H1 (cell line): ENCODE data around the gene SQOR. TPM values are rescaled to one million over a fixed set of nuclear protein-coding genes. Genes with fewer than 3 reads are reported as not detected.

Experiments used
- CTCF ChIA-PET: fragments of 300-600 bp; sonication (Branson Sonifier 250); formaldehyde crosslinking; loops from one replicate; lab custom pipeline; 2021; ENCODE audit not compliant: partially characterized antibody; lab: Charles Lee
- POLR2A ChIA-PET: fragments of 300-600 bp; sonication (Branson Sonifier 250); formaldehyde crosslinking; loops from one replicate; lab custom pipeline; 2021; ENCODE audit warnings: inconsistent platforms; ENCODE audit not compliant: partially characterized antibody; lab: Charles Lee
- DNase-seq, 2 experiments: peaks; one replicate each; pipeline versions ENCODE4 v3.0.0 to v3.0.0-alpha.2; 2010 to 2022; ENCODE audit warnings: low spot score in 2 of 2, low read depth in 1 of 2, mixed read lengths in 1 of 2
- FAIRE-seq: peaks from 2 replicates; lab custom pipeline; 2011; peaks lifted over from hg19 to GRCh38; lab: Jason Lieb, UNC
- H2AFZ ChIP-seq: 2 replicates; pipeline ENCODE4 v1.8.1; 2012; ENCODE audit warnings: low read length, inconsistent platforms
- H2AK5ac ChIP-seq: 2 replicates; pipeline ENCODE4 v1.6.1; 2013; ENCODE audit warnings: low read depth, low read length
- H2BK120ac ChIP-seq: replicated peaks from 2 replicates; pipeline ENCODE3; 2013; ENCODE audit warnings: low read depth, low read length, inconsistent platforms
- H2BK12ac ChIP-seq: 2 replicates; pipeline ENCODE4 v1.6.1; 2013; ENCODE audit warnings: low read depth, low read length
- H2BK15ac ChIP-seq: 2 replicates; pipeline ENCODE4 v1.6.1; 2013; ENCODE audit warnings: low read length
- H2BK20ac ChIP-seq: 2 replicates; pipeline ENCODE4 v1.6.1; 2013; ENCODE audit warnings: low read length
- H2BK5ac ChIP-seq: 2 replicates; pipeline ENCODE4 v1.6.1; 2013; ENCODE audit warnings: low read depth, low read length
- H3K14ac ChIP-seq: 2 replicates; pipeline ENCODE4 v1.6.1; 2013; ENCODE audit warnings: inconsistent platforms; ENCODE audit not compliant: insufficient read length
- H3K18ac ChIP-seq: 2 replicates; pipeline ENCODE4 v1.6.1; 2013; ENCODE audit warnings: low read length; ENCODE audit errors: extremely low read depth
- H3K23ac ChIP-seq: 2 replicates; pipeline ENCODE4 v1.6.1; 2013; ENCODE audit warnings: inconsistent platforms; ENCODE audit not compliant: insufficient read length
- H3K23me2 ChIP-seq: 2 replicates; pipeline ENCODE4 v1.6.1; 2013; ENCODE audit warnings: low read depth, low read length
- H3K27ac ChIP-seq: 2 replicates; pipeline ENCODE4 v1.6.1; 2011; ENCODE audit warnings: low read depth, low read length, inconsistent platforms
- H3K27me3 ChIP-seq, 4 experiments: replicated peaks in 1 of 4; 1 replicate in 1 of 4; 2 replicates in 3 of 4; pipeline versions ENCODE4 v1.6.1 to v1.8.1; 2011 to 2013; ENCODE audit warnings: low read length in 3 of 4, mild to moderate bottlenecking in 3 of 4, inconsistent platforms in 2 of 4, mixed read lengths in 2 of 4, moderate library complexity in 1 of 4; ENCODE audit not compliant: control insufficient read depth in 3 of 4, insufficient read depth in 3 of 4; ENCODE audit errors: extremely low read depth in 1 of 4
- H3K36me3 ChIP-seq, 4 experiments: 2 replicates each; pipeline versions ENCODE4 v1.6.1 to v1.8.1; 2011 to 2013; ENCODE audit warnings: mild to moderate bottlenecking in 4 of 4, low read length in 3 of 4, moderate library complexity in 2 of 4, control low read depth in 1 of 4, inconsistent platforms in 1 of 4; ENCODE audit not compliant: insufficient read depth in 4 of 4, control insufficient read depth in 2 of 4
- H3K4ac ChIP-seq: replicated peaks from 2 replicates; pipeline ENCODE3; 2013; ENCODE audit warnings: low read length, low read depth, mixed read lengths, inconsistent platforms; ENCODE audit not compliant: insufficient read length
- H3K4me1 ChIP-seq, 4 experiments: replicated peaks in 1 of 4; 1 replicate in 1 of 4; 2 replicates in 3 of 4; pipeline versions ENCODE4 v1.6.1 to v1.8.1; 2011 to 2013; ENCODE audit warnings: low read length in 3 of 4, inconsistent platforms in 2 of 4, mixed read lengths in 1 of 4; ENCODE audit not compliant: insufficient read depth in 4 of 4, control insufficient read depth in 3 of 4
- H3K4me2 ChIP-seq, 2 experiments: 2 replicates each; pipeline versions ENCODE4 v1.6.1 to v1.8.1; 2011 to 2013; ENCODE audit warnings: low read depth in 2 of 2, low read length in 2 of 2, control low read depth in 1 of 2, inconsistent platforms in 1 of 2, mild to moderate bottlenecking in 1 of 2; ENCODE audit not compliant: insufficient read depth in 1 of 2
- H3K4me3 ChIP-seq, 4 experiments: fragments of 200-600, 300-600 bp in 1 of 4; sonication (generic), shearing (Covaris generic), sonication (Bioruptor Twin) in 1 of 4; 2 replicates each; pipeline versions ENCODE4 v1.5.1 to v1.8.1; 2011 to 2016; ENCODE audit warnings: low read length in 4 of 4, low read depth in 3 of 4, control low read depth in 2 of 4, inconsistent platforms in 2 of 4, mild to moderate bottlenecking in 2 of 4, mixed read lengths in 1 of 4, moderate library complexity in 1 of 4; ENCODE audit not compliant: insufficient read depth in 2 of 4; ENCODE audit errors: extremely low read depth in 1 of 4
- H3K56ac ChIP-seq: replicated peaks from 2 replicates; pipeline ENCODE3; 2013; ENCODE audit warnings: low read depth, mild to moderate bottlenecking, mixed read lengths, low read length, inconsistent platforms; ENCODE audit not compliant: insufficient read length
- H3K79me1 ChIP-seq: 2 replicates; pipeline ENCODE4 v1.6.1; 2013; ENCODE audit warnings: low read depth, low read length, control low read depth
- H3K79me2 ChIP-seq, 2 experiments: 2 replicates each; pipeline versions ENCODE4 v1.6.1 to v1.8.1; 2012 to 2013; ENCODE audit warnings: low read length in 2 of 2, mild to moderate bottlenecking in 2 of 2, inconsistent platforms in 1 of 2; ENCODE audit not compliant: insufficient read depth in 2 of 2, control insufficient read depth in 1 of 2
- H3K9ac ChIP-seq, 4 experiments: replicated peaks in 1 of 4; 1 replicate in 1 of 4; 2 replicates in 3 of 4; pipeline versions ENCODE4 v1.6.1 to v1.8.1; 2011 to 2013; ENCODE audit warnings: low read depth in 3 of 4, low read length in 3 of 4, control low read depth in 2 of 4, mild to moderate bottlenecking in 2 of 4, moderate library complexity in 2 of 4, inconsistent platforms in 1 of 4; ENCODE audit errors: extremely low read depth in 1 of 4
- H3K9me3 ChIP-seq, 2 experiments: 2 replicates each; pipeline versions ENCODE4 v1.6.1 to v1.8.1; 2012 to 2013; ENCODE audit warnings: mild to moderate bottlenecking in 2 of 2, moderate library complexity in 2 of 2, control low read depth in 1 of 2, inconsistent platforms in 1 of 2, low read depth in 1 of 2, low read length in 1 of 2, mixed read lengths in 1 of 2; ENCODE audit not compliant: insufficient read depth in 2 of 2
- H4K20me1 ChIP-seq, 2 experiments: replicated peaks in 1 of 2; 2 replicates each; pipeline versions ENCODE3 to v1.8.1; 2011 to 2013; ENCODE audit warnings: inconsistent platforms in 2 of 2, low read length in 2 of 2, mild to moderate bottlenecking in 1 of 2; ENCODE audit not compliant: insufficient read depth in 2 of 2, control insufficient read depth in 1 of 2
- H4K5ac ChIP-seq: 2 replicates; pipeline ENCODE4 v1.6.1; 2013; ENCODE audit warnings: low read length, low read depth, mixed read lengths, inconsistent platforms; ENCODE audit not compliant: insufficient read length
- H4K8ac ChIP-seq: 2 replicates; pipeline ENCODE4 v1.8.0; 2013; ENCODE audit warnings: mild to moderate bottlenecking, moderate library complexity, low read length, inconsistent platforms; ENCODE audit not compliant: insufficient read depth; ENCODE audit errors: extremely low read depth
- H4K91ac ChIP-seq: replicated peaks from 2 replicates; pipeline ENCODE3; 2013; ENCODE audit warnings: low read length, mixed read lengths, inconsistent platforms; ENCODE audit not compliant: insufficient read length
- SP1 ChIP-seq: IDR thresholded peaks from 2 replicates; pipeline ENCODE4 v1.6.1; 2011; ENCODE audit warnings: low read depth, low read length
- SP2 ChIP-seq: IDR thresholded peaks from 2 replicates; pipeline ENCODE4 v1.6.1; 2012; ENCODE audit warnings: mild to moderate bottlenecking, low read length, inconsistent platforms
- YY1 ChIP-seq: IDR thresholded peaks from 2 replicates; pipeline ENCODE4 v1.6.1; 2011; ENCODE audit warnings: low read depth, mild to moderate bottlenecking, low read length
- WGBS, 2 experiments: shearing (Covaris generic) in 1 of 2; methylation state at CpG; one replicate each; pipeline versions ENCODE4 v1.1.6 to v1.1.7; 2013 to 2015; ENCODE audit warnings: low lambda C conversion rate in 2 of 2, mixed read lengths in 2 of 2, inconsistent platforms in 1 of 2, low coverage in 1 of 2, missing lambda C conversion rate in 1 of 2; ENCODE audit not compliant: insufficient replicate concordance in 2 of 2, insufficient coverage in 1 of 2, insufficient read length in 1 of 2; ENCODE audit errors: extremely low coverage in 1 of 2, missing lambda C conversion rate in 1 of 2; 5-methylcytosine and 5-hydroxymethylcytosine counted together
- polyA plus RNA-seq, 7 experiments: library from polyadenylated mRNA; depleted of rRNA in 3 of 7; stranded (reverse) in 5 of 7; unstranded in 2 of 7; fragments of >200 nt in 5 of 7; fragments of 200-250 nt in 2 of 7; gene quantifications; 1 replicate in 5 of 7; 2 replicates in 1 of 7; 4 replicates in 1 of 7; pipeline versions ENCODE4 v1.2.1 to v1.2.3, GENCODE V29; 2011 to 2013; ENCODE audit warnings: missing spikeins in 2 of 7, mixed read lengths in 2 of 7
- total RNA-seq: library from RNA; stranded (reverse); fragmentation: NEBNext Ultra II Directional; extraction: Animal tissue kit (Norgen Biotek cat#: 25700); gene quantifications from 2 replicates; pipeline ENCODE4 v1.2.1, GENCODE V29; 2021
- TF ChIP-seq, protein P1 (sequence below), 3 experiments: IDR thresholded peaks; 1 replicate in 2 of 3; 2 replicates in 1 of 3; pipeline versions ENCODE4 v1.5.1 to v1.6.1; 2011; ENCODE audit warnings: low read length in 3 of 3, mild to moderate bottlenecking in 3 of 3, inconsistent platforms in 2 of 3, low read depth in 1 of 3, moderate library complexity in 1 of 3; ENCODE audit not compliant: insufficient read depth in 1 of 3; ENCODE audit errors: control extremely low read depth in 1 of 3

SQOR gene
- total and polyA plus RNA-seq, 2 of the 8 experiments (the other 6 are each of a cell fraction or from before 2014, with no cell fraction given): 0.20 to 0.22 TPM

DNA sequence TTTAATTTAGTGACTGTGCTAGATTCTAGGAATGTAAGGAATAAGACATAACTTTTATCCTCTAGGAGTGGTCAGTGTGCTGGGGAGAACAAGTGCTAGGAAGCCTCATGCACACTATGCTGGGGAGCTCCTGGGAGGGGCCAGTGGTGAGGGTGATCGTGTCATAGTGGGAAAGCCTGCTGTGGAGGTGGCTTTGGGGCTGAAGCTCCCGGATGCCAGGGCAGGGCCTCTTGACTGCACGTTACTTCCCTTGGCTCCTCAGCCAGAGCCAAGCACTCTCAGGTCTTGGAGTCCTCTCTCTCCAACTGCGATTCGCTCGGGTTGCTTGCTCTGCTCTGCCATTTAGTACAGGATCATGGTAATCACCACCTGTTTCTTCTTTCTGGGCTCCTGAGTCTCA lies 33.6 kb downstream of the SQOR start:
- Histone ChIP-seq H3K79me1 (no peaks in the 10 kb centered on the region), H4K20me1 (peaks cover 0 to 2% of the 10 kb centered on the region in 2 experiments), H4K5ac (no peak overlapping the region), H3K27ac (no peak overlapping the region), H3K18ac (no peak overlapping the region), H3K27me3 (no peaks in the 10 kb centered on the region), H2BK20ac (no peak overlapping the region), H3K9ac (no peak overlapping the region), H3K9me3 (0 out of 4 replicates have a peak, but pooled peaks cover 0 to 2% of the 10 kb centered on the region in 2 experiments), H3K36me3 (no peaks in the 10 kb centered on the region), H3K14ac (no peak overlapping the region), H2AFZ (no peak overlapping the region), H3K23ac (no peak overlapping the region), H3K23me2 (no peaks in the 10 kb centered on the region), H3K4me3 (no peak overlapping the region), H2BK15ac (no peak overlapping the region), H3K4ac (no peak overlapping the region)
- ChIA-PET CTCF (interaction anchor here (1.1 to 1.5 kb wide), 2 partner anchors 27 to 54 kb away, joined by 3 to 4 read pairs; no protein-coding TSS in a partner anchor), POLR2A (no interaction called here)
- DNase-seq: no peak
- TF ChIP-seq YY1 (no peak), SP2 (no peak), SP1 (no peak)
- TF ChIP-seq, protein P1, sequence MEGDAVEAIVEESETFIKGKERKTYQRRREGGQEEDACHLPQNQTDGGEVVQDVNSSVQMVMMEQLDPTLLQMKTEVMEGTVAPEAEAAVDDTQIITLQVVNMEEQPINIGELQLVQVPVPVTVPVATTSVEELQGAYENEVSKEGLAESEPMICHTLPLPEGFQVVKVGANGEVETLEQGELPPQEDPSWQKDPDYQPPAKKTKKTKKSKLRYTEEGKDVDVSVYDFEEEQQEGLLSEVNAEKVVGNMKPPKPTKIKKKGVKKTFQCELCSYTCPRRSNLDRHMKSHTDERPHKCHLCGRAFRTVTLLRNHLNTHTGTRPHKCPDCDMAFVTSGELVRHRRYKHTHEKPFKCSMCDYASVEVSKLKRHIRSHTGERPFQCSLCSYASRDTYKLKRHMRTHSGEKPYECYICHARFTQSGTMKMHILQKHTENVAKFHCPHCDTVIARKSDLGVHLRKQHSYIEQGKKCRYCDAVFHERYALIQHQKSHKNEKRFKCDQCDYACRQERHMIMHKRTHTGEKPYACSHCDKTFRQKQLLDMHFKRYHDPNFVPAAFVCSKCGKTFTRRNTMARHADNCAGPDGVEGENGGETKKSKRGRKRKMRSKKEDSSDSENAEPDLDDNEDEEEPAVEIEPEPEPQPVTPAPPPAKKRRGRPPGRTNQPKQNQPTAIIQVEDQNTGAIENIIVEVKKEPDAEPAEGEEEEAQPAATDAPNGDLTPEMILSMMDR (IDR thresholded peaks at IDR 0.05; ENCODE audit: control extremely low read depth in 1 of 3, insufficient read depth in 1 of 3, low read depth in 1 of 3, low read length in 3 of 3): no peak
- TF ChIP-seq, all 59 proteins: peak for 0
- Histone ChIP-seq H3K4me2 (no peak overlapping the region), H2BK12ac (no peak overlapping the region), H4K8ac (no peak overlapping the region), H4K91ac (no peak overlapping the region), H3K4me1 (no peaks in the 10 kb centered on the region), H2BK120ac (no peak overlapping the region), H2BK5ac (no peak overlapping the region), H3K79me2 (no peaks in the 10 kb centered on the region), H3K56ac (no peak overlapping the region), H2AK5ac (no peak overlapping the region)
- no peak for FAIRE-seq
- 91% methylated on average over 6 of the region's 6 CpGs; no CpG with 5 or more reads in 1 of the 2 experiments for WGBS, 2 experiments
